ENCODE data around the gene LRP1B.
"Not testable (repeated sequence)": the region's sequence is repeated elsewhere in the genome, so short reads cannot be mapped to it uniquely, and the experiment has no call there.

The LRP1B gene

GRCh38 chr2:141835103-141835502 is 295.7 kb downstream of the LRP1B start:
- TF ChIP-seq, protein P1, sequence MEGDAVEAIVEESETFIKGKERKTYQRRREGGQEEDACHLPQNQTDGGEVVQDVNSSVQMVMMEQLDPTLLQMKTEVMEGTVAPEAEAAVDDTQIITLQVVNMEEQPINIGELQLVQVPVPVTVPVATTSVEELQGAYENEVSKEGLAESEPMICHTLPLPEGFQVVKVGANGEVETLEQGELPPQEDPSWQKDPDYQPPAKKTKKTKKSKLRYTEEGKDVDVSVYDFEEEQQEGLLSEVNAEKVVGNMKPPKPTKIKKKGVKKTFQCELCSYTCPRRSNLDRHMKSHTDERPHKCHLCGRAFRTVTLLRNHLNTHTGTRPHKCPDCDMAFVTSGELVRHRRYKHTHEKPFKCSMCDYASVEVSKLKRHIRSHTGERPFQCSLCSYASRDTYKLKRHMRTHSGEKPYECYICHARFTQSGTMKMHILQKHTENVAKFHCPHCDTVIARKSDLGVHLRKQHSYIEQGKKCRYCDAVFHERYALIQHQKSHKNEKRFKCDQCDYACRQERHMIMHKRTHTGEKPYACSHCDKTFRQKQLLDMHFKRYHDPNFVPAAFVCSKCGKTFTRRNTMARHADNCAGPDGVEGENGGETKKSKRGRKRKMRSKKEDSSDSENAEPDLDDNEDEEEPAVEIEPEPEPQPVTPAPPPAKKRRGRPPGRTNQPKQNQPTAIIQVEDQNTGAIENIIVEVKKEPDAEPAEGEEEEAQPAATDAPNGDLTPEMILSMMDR (IDR thresholded peaks at IDR 0.05; ENCODE audit: insufficient read depth, low read depth, low read length, missing control alignments) = no peak
- DNase-seq (ENCODE audit: low read depth) = no peak
- no peak overlapping the region for H3K4me3 ChIP-seq (ENCODE audit: low read depth, low read length)

- DNase-seq (ENCODE audit: low read depth) = no peak
- no peak overlapping the region for H3K4me3 ChIP-seq (ENCODE audit: low read depth, low read length)
- TF ChIP-seq, protein P1 (IDR thresholded peaks at IDR 0.05; ENCODE audit: insufficient read depth, low read depth, low read length, missing control alignments) = no peak
These were observed 302.1 kb downstream of the LRP1B start for GRCh38 chr2:141828761-141829160.

- no peak overlapping the region for H3K4me3 ChIP-seq (ENCODE audit: low read depth, low read length)
- no peak for DNase-seq (ENCODE audit: low read depth)
- TF ChIP-seq, protein P1 (IDR thresholded peaks at IDR 0.05; ENCODE audit: insufficient read depth, low read depth, low read length, missing control alignments) = no peak
These were observed 306.0 kb downstream of the LRP1B start for GRCh38 chr2:141824790-141825189.

GRCh38 chr2:141820893-141821292 is 309.9 kb downstream of the LRP1B start:
- no peak overlapping the region for H3K4me3 ChIP-seq (ENCODE audit: low read depth, low read length)
- DNase-seq (ENCODE audit: low read depth) = no peak
- TF ChIP-seq, protein P1 (IDR thresholded peaks at IDR 0.05; ENCODE audit: insufficient read depth, low read depth, low read length, missing control alignments) = no peak

GRCh38 chr2:141815320-141815719 is 315.5 kb downstream of the LRP1B start:
- H3K4me3 ChIP-seq (ENCODE audit: low read depth, low read length); DNase-seq (ENCODE audit: low read depth): not testable (repeated sequence)

DNA sequence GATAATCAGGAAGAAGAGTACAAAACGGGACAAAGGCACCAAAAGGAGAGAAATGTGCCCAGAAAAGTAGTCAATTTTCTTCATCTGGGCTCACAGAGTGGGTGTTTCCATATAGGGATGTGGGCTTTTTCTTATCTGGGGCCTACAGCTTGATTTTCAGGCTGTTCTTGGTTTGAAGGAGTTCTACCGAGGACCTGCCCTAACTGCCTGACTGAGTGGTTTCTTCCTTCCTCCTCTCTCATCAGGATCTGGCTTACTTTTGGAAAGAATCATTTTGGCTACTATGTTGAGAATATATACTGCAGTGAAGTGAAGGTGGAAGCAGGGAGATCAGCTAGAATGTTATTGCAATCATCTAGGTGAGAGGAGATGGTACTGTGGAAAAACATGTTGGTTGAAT is 316.7 kb downstream of the LRP1B start:
- DNase-seq (ENCODE audit: low read depth) = no peak
- TF ChIP-seq, protein P1 (IDR thresholded peaks at IDR 0.05; ENCODE audit: insufficient read depth, low read depth, low read length, missing control alignments) = no peak
- H3K4me3 ChIP-seq (ENCODE audit: low read depth, low read length) = no peak overlapping the region

DNA sequence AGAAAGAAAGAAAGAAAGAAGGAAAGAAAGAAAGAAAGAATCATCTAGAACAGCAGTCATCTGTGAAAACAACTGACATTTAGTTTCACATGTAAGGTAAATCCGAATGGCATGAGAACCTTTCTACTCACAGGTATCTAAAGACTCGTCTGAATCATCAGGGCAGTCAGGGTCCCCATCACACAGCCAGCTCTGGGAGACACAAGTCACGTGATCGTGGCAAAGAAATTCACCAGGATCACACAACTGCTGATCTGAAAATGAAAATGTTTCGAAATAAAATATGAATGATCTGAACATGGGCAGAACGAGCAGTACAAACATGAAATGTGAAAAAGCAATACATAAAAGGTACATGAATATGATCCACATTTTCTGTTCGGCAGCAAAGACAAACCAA is 320.7 kb downstream of the LRP1B start:
- DNase-seq (ENCODE audit: low read depth) = no peak
- TF ChIP-seq, protein P1 (IDR thresholded peaks at IDR 0.05; ENCODE audit: insufficient read depth, low read depth, low read length, missing control alignments) = no peak

More for the DNA sequence above, 320.7 kb downstream of the LRP1B start:
- no peak overlapping the region for H3K4me3 ChIP-seq (ENCODE audit: low read depth, low read length)
